Ovary (tissue), 9 donors: ENCODE measurements around the gene TMA7. TPM values are rescaled to one million over a fixed set of nuclear protein-coding genes. Genes with fewer than 3 reads are reported as not detected.

ENCODE experiments used
- DNase-seq, 5 donors: peaks; one replicate each; pipeline ENCODE4 v3.0.0-alpha.2; 2019 to 2020
- H3K27ac ChIP-seq, 2 donors: fragments of 200-600 bp; one replicate each; pipeline versions ENCODE4 v1.5.1 to v1.8.0; 2019 to 2022
- H3K27me3 ChIP-seq: fragments of 200-600 bp; one replicate; pipeline ENCODE4 v1.8.0; 2022
- H3K36me3 ChIP-seq: fragments of 200-600 bp; sonication (generic); one replicate; pipeline ENCODE4 v1.5.1; 2019
- H3K4me1 ChIP-seq: one replicate; pipeline ENCODE4 v1.8.1; 2013; ENCODE audit warnings: mild to moderate bottlenecking, moderate library complexity; ENCODE audit not compliant: insufficient read depth
- H3K4me3 ChIP-seq: fragments of 200-600 bp; sonication (generic); one replicate; pipeline ENCODE4 v1.5.1; 2017
- H3K9me3 ChIP-seq, 2 donors: fragments of 200-600 bp in 1 of 2; sonication (generic) in 1 of 2; one replicate each; pipeline versions ENCODE4 v1.5.1 to v1.8.1; 2013 to 2019; ENCODE audit warnings: mild to moderate bottlenecking in 1 of 2, moderate library complexity in 1 of 2
- EP300 ChIP-seq: sonication (generic); formaldehyde crosslinking; IDR thresholded peaks from one replicate; pipeline ENCODE4 v1.6.1; 2017; ENCODE audit warnings: antibody characterized with exemption
- POLR2A ChIP-seq: fragments of 450-650 bp; IDR thresholded peaks from one replicate; pipeline ENCODE4 v1.6.1; 2017; ENCODE audit warnings: antibody characterized with exemption, mild to moderate bottlenecking, moderate library complexity
- WGBS, 3 donors: extraction: QIAGEN DNeasy Blood & Tissue Kit in 1 of 3; methylation state at CpG; one replicate each; pipeline versions ENCODE4 v1.1.5 to v1.1.7; 2013 to 2017; 5-methylcytosine and 5-hydroxymethylcytosine counted together
- intact Hi-C, 4 donors: fragments of 100-400 bp; cut with DNase I; formaldehyde crosslinking; loops; one replicate each; pipeline versions ENCODE4 v1.11.0 to v1.15.1; 2022 to 2023
- polyA plus RNA-seq, 2 donors: library from polyadenylated mRNA; stranded (reverse); fragments of 200-250 nt in 1 of 2; fragments of 350-450 nt in 1 of 2; fragmentation: Illumina TruSeq in 1 of 2; extraction: RNeasy Lipid Tissue Mini Kit (QIAGEN cat#74804) in 1 of 2; gene quantifications; one replicate each; pipeline ENCODE4 v1.2.3, GENCODE V29; 2013 to 2014
- total RNA-seq, 7 donors: library from RNA; depleted of rRNA in 2 of 7; stranded (reverse); fragments of >200 nt in 2 of 7; fragmentation: NEBNext Ultra II Directional in 3 of 7; extraction: Animal tissue kit (Norgen Biotek cat#: 25700) in 3 of 7; gene quantifications; one replicate each; pipeline versions ENCODE4 v1.1.0 to v1.2.4, GENCODE V29; 2016 to 2023
- TF ChIP-seq, protein P1 (sequence below), 3 donors: fragments of 450-650 bp in 2 of 3; fragments of 200-600 bp in 1 of 3; IDR thresholded peaks; one replicate each; pipeline versions ENCODE4 v1.5.1 to v1.8.0; 2016 to 2022; ENCODE audit warnings: antibody characterized with exemption in 3 of 3, mild to moderate bottlenecking in 1 of 3
- donor health status: DM: no; HTN: no; CAD: no; lungs with moderate emphysema.
- donor health status: DM: no; HTN: no; CAD: no.
- donor health status: Bipolar disorder and iron deficiency.
- donor health status: DM: yes; HTN: yes; CAD: no.
- donor health status: DM: no; HTN: no; CAD: no.
- donor health status: DM: yes; HTN: yes; CAD: no.

The TMA7 gene
- total and polyA plus RNA-seq, 9 donors: 138 to 380 (median 222) TPM

DNA sequence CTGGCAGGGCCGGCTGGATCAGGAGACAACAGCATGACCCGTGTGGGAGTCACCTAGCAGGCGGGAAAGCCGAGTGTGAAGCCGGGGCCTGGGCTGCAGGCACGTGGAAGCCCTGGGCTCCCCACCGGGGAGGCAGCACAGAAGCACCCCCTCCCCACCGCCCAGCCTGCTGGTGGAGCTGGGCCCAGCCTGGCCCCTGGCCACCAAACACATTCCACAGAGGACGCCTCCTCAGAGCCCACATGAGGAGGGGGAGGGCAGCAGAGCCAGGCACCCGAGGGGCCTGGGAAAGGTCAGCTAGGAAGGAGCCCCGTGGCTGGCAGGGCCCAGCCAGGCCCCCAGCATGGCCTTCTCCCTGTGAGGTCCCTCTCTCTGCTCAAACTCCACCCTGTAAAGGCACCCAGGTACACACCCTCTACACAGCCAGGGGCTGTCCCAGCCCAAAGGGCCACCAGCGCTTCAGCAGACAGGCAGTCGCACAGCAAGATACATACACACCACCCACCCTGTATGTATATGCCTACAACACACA, 14.7 kb upstream of the TMA7 start:
- peaks cover 41% of the 10 kb centered on the region for H3K4me1 ChIP-seq
- WGBS, 3 donors: 12 to 16% (median 14%) methylated on average over 12 to 13 of the region's 13 CpGs
- DNase-seq: peak; percentile 50 to 83 (median 73)
- peak overlapping the region in 1 of 2 donors; percentile 55 for H3K27ac ChIP-seq
- TF ChIP-seq EP300: no peak
- TF ChIP-seq, protein P1, sequence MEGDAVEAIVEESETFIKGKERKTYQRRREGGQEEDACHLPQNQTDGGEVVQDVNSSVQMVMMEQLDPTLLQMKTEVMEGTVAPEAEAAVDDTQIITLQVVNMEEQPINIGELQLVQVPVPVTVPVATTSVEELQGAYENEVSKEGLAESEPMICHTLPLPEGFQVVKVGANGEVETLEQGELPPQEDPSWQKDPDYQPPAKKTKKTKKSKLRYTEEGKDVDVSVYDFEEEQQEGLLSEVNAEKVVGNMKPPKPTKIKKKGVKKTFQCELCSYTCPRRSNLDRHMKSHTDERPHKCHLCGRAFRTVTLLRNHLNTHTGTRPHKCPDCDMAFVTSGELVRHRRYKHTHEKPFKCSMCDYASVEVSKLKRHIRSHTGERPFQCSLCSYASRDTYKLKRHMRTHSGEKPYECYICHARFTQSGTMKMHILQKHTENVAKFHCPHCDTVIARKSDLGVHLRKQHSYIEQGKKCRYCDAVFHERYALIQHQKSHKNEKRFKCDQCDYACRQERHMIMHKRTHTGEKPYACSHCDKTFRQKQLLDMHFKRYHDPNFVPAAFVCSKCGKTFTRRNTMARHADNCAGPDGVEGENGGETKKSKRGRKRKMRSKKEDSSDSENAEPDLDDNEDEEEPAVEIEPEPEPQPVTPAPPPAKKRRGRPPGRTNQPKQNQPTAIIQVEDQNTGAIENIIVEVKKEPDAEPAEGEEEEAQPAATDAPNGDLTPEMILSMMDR (IDR thresholded peaks at IDR 0.05): no peak
- TF ChIP-seq POLR2A: no peak
- H3K36me3 ChIP-seq: no peaks in the 10 kb centered on the region
- no peaks in the 10 kb centered on the region for H3K27me3 ChIP-seq
- intact Hi-C loops: no loop called here
- no peak overlapping the region for H3K4me3 ChIP-seq
- H3K9me3 ChIP-seq: no peaks in the 10 kb centered on the region

DNA sequence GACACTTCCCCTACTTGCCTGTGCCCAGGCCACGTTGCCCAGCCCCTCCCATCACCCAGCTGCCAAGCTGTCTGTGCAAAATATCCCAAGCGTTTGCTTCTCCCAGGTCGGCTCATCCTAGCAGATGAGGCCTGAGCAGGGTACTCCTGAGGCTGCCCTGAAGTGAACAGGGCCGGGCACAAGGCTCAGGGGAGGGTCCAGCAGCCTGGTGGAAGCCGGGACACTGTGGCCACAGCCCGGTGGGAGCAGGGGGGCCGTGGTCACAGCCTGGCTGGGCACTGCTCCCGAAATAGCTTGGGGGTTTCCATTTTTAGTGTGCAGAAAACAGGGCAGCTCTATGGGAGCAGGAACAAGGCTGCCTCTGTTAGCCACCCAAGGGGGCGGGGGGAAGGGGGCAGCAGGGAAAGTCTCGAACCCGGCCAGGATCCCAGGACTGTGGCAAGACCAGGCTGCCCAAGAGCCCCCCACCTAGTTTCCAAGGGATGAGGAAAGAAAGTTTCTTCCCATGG, 13.6 kb upstream of the TMA7 start:
- intact Hi-C loops: no loop called here
- 45 to 68% (median 46%) methylated on average over 11 of the region's 11 CpGs for WGBS, 3 donors
- TF ChIP-seq EP300: no peak
- TF ChIP-seq, protein P1 (IDR thresholded peaks at IDR 0.05): no peak
- no peak for TF ChIP-seq POLR2A
- no peaks in the 10 kb centered on the region for H3K36me3 ChIP-seq
- H3K27me3 ChIP-seq: no peaks in the 10 kb centered on the region
- peaks cover 46% of the 10 kb centered on the region for H3K4me1 ChIP-seq
- DNase-seq: no peak
- no peaks in the 10 kb centered on the region for H3K9me3 ChIP-seq
- H3K27ac ChIP-seq: peak overlapping the region; percentile 93 to 96
- H3K4me3 ChIP-seq: no peak overlapping the region

DNA sequence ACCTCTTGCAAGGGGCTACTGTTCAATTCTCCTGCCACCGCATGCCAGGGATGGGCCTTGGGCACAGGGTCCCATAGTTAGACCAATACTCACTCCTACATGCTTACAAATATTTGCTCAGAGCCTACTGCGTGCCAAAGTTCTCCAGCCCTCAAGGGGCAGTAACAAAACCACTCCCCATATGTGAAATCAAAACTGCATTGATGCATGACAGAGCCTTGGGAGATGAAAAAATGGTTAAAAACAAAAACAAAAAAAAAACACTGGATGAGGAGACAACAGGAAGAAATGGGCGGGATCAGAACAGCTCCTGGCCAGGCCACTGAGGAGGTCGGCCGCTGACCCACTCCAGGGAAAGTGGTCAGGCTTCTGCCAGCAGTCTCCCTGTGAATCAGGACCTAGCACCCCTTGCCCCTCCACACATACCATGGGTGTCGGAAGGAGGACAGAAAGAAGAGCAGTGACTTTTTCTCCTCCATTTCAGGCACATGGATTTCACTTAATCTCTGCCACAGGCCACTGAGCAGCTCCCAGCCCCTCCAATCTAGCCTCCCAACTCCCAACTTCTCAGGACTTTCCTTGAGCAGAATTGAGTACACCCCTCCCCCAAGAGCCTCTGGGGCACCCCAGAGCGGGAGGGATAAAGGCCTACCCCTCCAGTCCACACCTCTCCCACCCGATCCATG, 13.0 kb upstream of the TMA7 start:
- TF ChIP-seq POLR2A: no peak
- no peak for TF ChIP-seq EP300
- TF ChIP-seq, protein P1 (IDR thresholded peaks at IDR 0.05): no peak
- intact Hi-C loops: no loop called here
- H3K36me3 ChIP-seq: no peaks in the 10 kb centered on the region
- peak overlapping the region; percentile 93 to 96 for H3K27ac ChIP-seq
- 20 to 31% (median 30%) methylated on average over 8 of the region's 8 CpGs for WGBS, 3 donors
- H3K4me1 ChIP-seq: peaks cover 46% of the 10 kb centered on the region
- no peaks in the 10 kb centered on the region for H3K27me3 ChIP-seq
- peak overlapping the region; percentile 6 for H3K4me3 ChIP-seq
- H3K9me3 ChIP-seq: no peaks in the 10 kb centered on the region
- no peak for DNase-seq

DNA sequence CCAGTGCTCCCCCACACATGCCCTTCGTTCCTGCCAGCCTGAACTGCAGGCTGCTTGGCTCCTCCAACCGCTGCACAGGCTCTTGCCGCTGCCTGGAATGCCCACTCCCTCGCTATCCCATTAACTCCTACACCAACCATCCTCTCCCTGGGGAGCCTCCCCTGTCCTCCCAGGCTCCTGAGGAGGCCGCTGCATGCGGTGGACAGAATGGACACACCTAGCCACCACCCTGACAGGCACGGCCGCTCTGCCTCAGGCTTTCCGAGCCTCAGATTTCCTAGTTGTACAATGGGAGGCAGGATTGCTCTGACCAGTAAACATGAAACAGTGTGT, 12.5 kb upstream of the TMA7 start:
- 39 to 56% (median 48%) methylated on average over 9 of the region's 9 CpGs for WGBS, 3 donors
- Histone ChIP-seq H3K4me1 (peaks cover 46% of the 10 kb centered on the region), H3K9me3 (no peaks in the 10 kb centered on the region), H3K27me3 (no peaks in the 10 kb centered on the region), H3K4me3 (peak overlapping the region; percentile 3), H3K36me3 (no peaks in the 10 kb centered on the region), H3K27ac (peak overlapping the region; percentile 93 to 96)
- no peak for TF ChIP-seq POLR2A
- no peak for TF ChIP-seq EP300
- TF ChIP-seq, protein P1 (IDR thresholded peaks at IDR 0.05): no peak
- DNase-seq: no peak
- intact Hi-C loops: no loop called here
